ENCODE results near the gene HMGN4. TPM values are rescaled to one million over a fixed set of nuclear protein-coding genes. Genes with fewer than 3 reads are reported as not detected.

Gene HMGN4
- total and polyA plus RNA-seq, 9 donors: 48.6 to 78.9 (median 58.4) TPM

GRCh38 chr6:26553264-26553634, 15.1 kb downstream of the HMGN4 start:
- no peaks in the 10 kb centered on the region for H3K9me3 ChIP-seq
- H3K4me3 ChIP-seq: peak overlapping the region; percentile 46
- WGBS, 3 donors: 0 to 2% (median 1%) methylated on average over 13 of the region's 13 CpGs
- no peaks in the 10 kb centered on the region for H3K27me3 ChIP-seq
- peak overlapping the region; percentile 64 to 72 for H3K27ac ChIP-seq
- no peaks in the 10 kb centered on the region for H3K36me3 ChIP-seq
- DNase-seq: peak; percentile 70 to 84 (median 82)
- peaks cover 3% of the 10 kb centered on the region for H3K4me1 ChIP-seq (ENCODE audit: insufficient read depth)
- intact Hi-C loops (cut with DNase I): loop anchor here in 2 of 4 donors (2.0 to 10.0 kb wide), 2 partner anchors 16 to 922 kb away; partner anchors contain the start of gene ZNF184 (in 1 of the 2)
- TF ChIP-seq POLR2A (IDR thresholded peaks at IDR 0.05) (no peak), EP300 (IDR thresholded peaks at IDR 0.05) (no peak)
- TF ChIP-seq, protein P1, sequence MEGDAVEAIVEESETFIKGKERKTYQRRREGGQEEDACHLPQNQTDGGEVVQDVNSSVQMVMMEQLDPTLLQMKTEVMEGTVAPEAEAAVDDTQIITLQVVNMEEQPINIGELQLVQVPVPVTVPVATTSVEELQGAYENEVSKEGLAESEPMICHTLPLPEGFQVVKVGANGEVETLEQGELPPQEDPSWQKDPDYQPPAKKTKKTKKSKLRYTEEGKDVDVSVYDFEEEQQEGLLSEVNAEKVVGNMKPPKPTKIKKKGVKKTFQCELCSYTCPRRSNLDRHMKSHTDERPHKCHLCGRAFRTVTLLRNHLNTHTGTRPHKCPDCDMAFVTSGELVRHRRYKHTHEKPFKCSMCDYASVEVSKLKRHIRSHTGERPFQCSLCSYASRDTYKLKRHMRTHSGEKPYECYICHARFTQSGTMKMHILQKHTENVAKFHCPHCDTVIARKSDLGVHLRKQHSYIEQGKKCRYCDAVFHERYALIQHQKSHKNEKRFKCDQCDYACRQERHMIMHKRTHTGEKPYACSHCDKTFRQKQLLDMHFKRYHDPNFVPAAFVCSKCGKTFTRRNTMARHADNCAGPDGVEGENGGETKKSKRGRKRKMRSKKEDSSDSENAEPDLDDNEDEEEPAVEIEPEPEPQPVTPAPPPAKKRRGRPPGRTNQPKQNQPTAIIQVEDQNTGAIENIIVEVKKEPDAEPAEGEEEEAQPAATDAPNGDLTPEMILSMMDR (IDR thresholded peaks at IDR 0.05): no peak

GRCh38 chr6:26553635-26554446, 15.7 kb downstream of the HMGN4 start:
- no peaks in the 10 kb centered on the region for H3K27me3 ChIP-seq
- intact Hi-C loops (cut with DNase I): loop anchor here in 3 of 4 donors (1.0 to 10.0 kb wide), 3 partner anchors 17 to 921 kb away; partner anchors contain the start of gene ZNF184 (in 1 of the 3)
- H3K4me1 ChIP-seq (ENCODE audit: insufficient read depth): peaks cover 3% of the 10 kb centered on the region
- TF ChIP-seq EP300 (IDR thresholded peaks at IDR 0.05): no peak
- no peak for TF ChIP-seq POLR2A (IDR thresholded peaks at IDR 0.05)
- TF ChIP-seq, protein P1 (IDR thresholded peaks at IDR 0.05): no peak
- no peaks in the 10 kb centered on the region for H3K9me3 ChIP-seq
- DNase-seq: peak; percentile 79 to 89 (median 87)
- peak overlapping the region; percentile 64 to 72 for H3K27ac ChIP-seq
- no peaks in the 10 kb centered on the region for H3K36me3 ChIP-seq
- 0% methylated on average over 19 of the region's 19 CpGs for WGBS, 3 donors
- H3K4me3 ChIP-seq: peak overlapping the region; percentile 46

GRCh38 chr6:26554447-26554696, 16.2 kb downstream of the HMGN4 start:
- WGBS, 3 donors: 4 to 10% (median 5%) methylated on average over 1 of the region's 1 CpG
- no peak for DNase-seq
- Histone ChIP-seq H3K4me3 (peak overlapping the region; percentile 46), H3K27me3 (no peaks in the 10 kb centered on the region), H3K9me3 (no peaks in the 10 kb centered on the region), H3K27ac (peak overlapping the region; percentile 64 to 72), H3K4me1 (ENCODE audit: insufficient read depth) (peaks cover 3% of the 10 kb centered on the region), H3K36me3 (no peaks in the 10 kb centered on the region)
- intact Hi-C loops (cut with DNase I): loop anchor here in 2 of 4 donors (1.0 to 10.0 kb wide), 2 partner anchors 32 to 920 kb away; partner anchors contain the start of gene ZNF184 (in 1 of the 2)
- TF ChIP-seq EP300 (IDR thresholded peaks at IDR 0.05) (no peak), POLR2A (IDR thresholded peaks at IDR 0.05) (no peak)
- TF ChIP-seq, protein P1 (IDR thresholded peaks at IDR 0.05): no peak

DNA sequence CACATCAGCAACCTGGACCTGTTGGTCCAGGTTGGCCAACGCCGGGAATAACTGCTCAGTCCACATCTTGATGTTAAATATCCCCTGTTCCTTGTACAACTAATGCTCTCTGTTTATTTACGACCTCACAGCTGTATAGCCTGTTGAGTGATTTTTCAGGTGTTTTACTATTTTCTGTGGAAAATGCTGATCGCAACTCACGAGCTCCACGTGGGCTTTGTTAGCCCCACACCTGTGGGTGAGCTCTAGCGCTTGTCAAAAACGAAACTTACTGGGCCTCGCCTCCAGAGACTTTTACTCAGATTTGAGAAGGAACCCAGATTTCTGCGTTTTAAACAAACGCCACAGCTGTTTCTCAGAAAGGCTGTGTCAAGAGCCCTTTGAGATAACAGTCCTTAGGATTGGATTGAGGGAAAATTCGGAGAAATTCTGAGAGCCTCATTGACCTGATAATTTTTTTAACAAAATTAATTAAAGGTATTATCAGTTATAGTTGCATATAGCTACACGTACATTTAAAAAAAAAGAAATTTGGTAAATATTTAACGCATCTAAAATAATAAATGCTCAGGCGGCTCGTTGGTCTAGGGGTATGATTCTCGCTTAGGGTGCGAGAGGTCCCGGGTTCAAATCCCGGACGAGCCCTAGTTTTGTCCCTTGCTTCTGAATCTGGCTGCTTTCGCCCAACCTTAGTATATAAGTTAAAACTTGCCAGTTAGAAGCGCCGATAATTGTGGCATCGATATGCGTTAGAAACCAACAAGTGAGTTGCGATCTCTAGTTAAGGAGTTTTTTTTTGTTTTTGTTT, 16.7 kb downstream of the HMGN4 start:
- H3K9me3 ChIP-seq: no peaks in the 10 kb centered on the region
- TF ChIP-seq, protein P1 (IDR thresholded peaks at IDR 0.05): no peak
- TF ChIP-seq POLR2A (IDR thresholded peaks at IDR 0.05) (no peak), EP300 (IDR thresholded peaks at IDR 0.05) (no peak)
- H3K27ac ChIP-seq: peak overlapping the region; percentile 38 to 72
- no peaks in the 10 kb centered on the region for H3K27me3 ChIP-seq
- H3K4me3 ChIP-seq: peak overlapping the region; percentile 46
- DNase-seq: peak in 4 of 5 donors; percentile 49 to 62 (median 56)
- intact Hi-C loops (cut with DNase I): loop anchor here in 2 of 4 donors (1.0 to 10.0 kb wide), 2 partner anchors 33 to 920 kb away; partner anchors contain the start of gene ZNF184 (in 1 of the 2)
- WGBS, 3 donors: 5 to 9% (median 9%) methylated on average over 27 of the region's 27 CpGs
- no peaks in the 10 kb centered on the region for H3K36me3 ChIP-seq
- H3K4me1 ChIP-seq (ENCODE audit: insufficient read depth): peaks cover 3% of the 10 kb centered on the region

Measured in ovary (tissue), 9 donors.